GM12892 (cell line): ENCODE results near the gene SMIM24.

Source experiments
- POLR2AphosphoS5 ChIP-seq: IDR thresholded peaks from 2 replicates; pipeline ENCODE4 v1.6.1; 2011; ENCODE audit warnings: low read depth, low read length, control low read depth
- TAF1 ChIP-seq: IDR thresholded peaks from 2 replicates; pipeline ENCODE4 v1.6.1; 2011; ENCODE audit warnings: low read depth, mild to moderate bottlenecking, control low read depth, low read length, borderline replicate concordance

GRCh38 chr19:3479834-3480215, 500 bp downstream of the SMIM24 start:
- no peak for TF ChIP-seq POLR2AphosphoS5
- TF ChIP-seq TAF1, result no peak
